ENCODE results near the gene TIMMDC1. TPM values are rescaled to one million over a fixed set of nuclear protein-coding genes. Genes with fewer than 3 reads are reported as not detected.
A peak's percentile ranks its signal among the peaks of the same experiment; 100 is the strongest.

TIMMDC1 gene
- total RNA-seq, 2 experiments from 2014 or later = 105 TPM

DNA sequence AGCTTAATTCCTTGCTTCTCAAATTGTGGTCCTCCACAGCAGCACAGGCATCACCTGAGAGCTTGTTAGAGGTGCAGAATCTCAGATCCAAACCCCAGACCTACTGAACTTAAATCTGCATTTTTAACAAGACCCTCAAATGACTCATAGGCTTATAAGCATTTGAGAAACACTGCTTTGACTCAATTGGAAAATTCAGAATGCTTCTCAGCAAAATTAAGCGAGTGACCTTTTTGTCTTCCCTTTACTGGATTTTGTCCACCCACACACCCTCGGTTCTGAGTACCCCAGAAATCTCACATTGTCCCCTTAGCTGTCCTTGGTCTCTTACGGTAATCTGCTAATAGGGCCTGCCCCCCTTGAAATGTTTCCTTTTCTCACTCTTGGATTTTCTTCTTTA is 43.2 kb downstream of the TIMMDC1 start:
- Mint-ChIP-seq H3K36me3 (ENCODE audit: low read depth) (peaks cover 11% of the 10 kb centered on the region), H3K27me3 (no peaks in the 10 kb centered on the region), H3K4me3 (no peak overlapping the region), H3K4me1 (ENCODE audit: low read depth) (peaks cover 20% of the 10 kb centered on the region), H3K27ac (peak overlapping the region; percentile 14), H3K9me3 (no peaks in the 10 kb centered on the region)
- intact Hi-C loops (cut with micrococcal nuclease) = no loop called here
- ATAC-seq (peak; percentile 65), DNase-seq (peak; percentile 40)
- POLR2A ChIA-PET = no interaction called here
- TF ChIP-seq, protein P1, sequence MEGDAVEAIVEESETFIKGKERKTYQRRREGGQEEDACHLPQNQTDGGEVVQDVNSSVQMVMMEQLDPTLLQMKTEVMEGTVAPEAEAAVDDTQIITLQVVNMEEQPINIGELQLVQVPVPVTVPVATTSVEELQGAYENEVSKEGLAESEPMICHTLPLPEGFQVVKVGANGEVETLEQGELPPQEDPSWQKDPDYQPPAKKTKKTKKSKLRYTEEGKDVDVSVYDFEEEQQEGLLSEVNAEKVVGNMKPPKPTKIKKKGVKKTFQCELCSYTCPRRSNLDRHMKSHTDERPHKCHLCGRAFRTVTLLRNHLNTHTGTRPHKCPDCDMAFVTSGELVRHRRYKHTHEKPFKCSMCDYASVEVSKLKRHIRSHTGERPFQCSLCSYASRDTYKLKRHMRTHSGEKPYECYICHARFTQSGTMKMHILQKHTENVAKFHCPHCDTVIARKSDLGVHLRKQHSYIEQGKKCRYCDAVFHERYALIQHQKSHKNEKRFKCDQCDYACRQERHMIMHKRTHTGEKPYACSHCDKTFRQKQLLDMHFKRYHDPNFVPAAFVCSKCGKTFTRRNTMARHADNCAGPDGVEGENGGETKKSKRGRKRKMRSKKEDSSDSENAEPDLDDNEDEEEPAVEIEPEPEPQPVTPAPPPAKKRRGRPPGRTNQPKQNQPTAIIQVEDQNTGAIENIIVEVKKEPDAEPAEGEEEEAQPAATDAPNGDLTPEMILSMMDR (IDR thresholded peaks at IDR 0.05) = no peak
- CTCF ChIA-PET = interaction anchor here (1.3 kb wide), 1 partner anchor 17 kb away, joined by 6 read pairs; the partner anchor contains the start of gene CD80

GRCh38 chr3:119542168-119542767 is 43.9 kb downstream of the TIMMDC1 start:
- peaks cover 11% of the 10 kb centered on the region for H3K36me3 Mint-ChIP-seq (ENCODE audit: low read depth)
- ChIA-PET CTCF (interaction anchor here (1.3 kb wide), 1 partner anchor 17 kb away, joined by 6 read pairs; the partner anchor contains the start of gene CD80), POLR2A (no interaction called here)
- no peaks in the 10 kb centered on the region for H3K27me3 Mint-ChIP-seq
- DNase-seq (no peak), ATAC-seq (no peak)
- intact Hi-C loops (cut with micrococcal nuclease) = no loop called here
- H3K9me3 Mint-ChIP-seq = no peaks in the 10 kb centered on the region
- H3K4me3 Mint-ChIP-seq = no peak overlapping the region
- H3K4me1 Mint-ChIP-seq (ENCODE audit: low read depth) = peaks cover 20% of the 10 kb centered on the region
- TF ChIP-seq, protein P1 (IDR thresholded peaks at IDR 0.05) = no peak
- H3K27ac Mint-ChIP-seq = peak overlapping the region; percentile 14

DNA sequence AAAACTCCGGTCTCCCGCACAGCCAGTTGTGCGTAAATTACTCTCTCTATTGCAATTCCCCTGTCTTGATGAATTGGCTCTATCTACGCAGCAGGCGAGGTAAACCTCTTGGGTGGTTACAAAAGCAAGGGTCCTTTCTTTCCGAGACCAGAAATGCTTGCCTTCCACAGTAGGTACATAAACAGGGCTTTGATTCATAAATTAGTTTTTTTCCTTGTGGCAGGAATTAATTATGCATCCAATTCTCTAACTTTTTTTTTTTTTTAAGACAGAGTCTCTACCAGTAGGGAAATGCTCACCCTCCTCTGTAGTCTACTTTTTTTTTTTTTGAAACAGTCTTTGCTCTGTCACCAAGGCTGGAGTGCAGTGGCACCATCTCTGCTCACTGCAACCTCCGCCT is 44.8 kb downstream of the TIMMDC1 start:
- CTCF ChIA-PET = interaction anchor here (1.3 kb wide), 1 partner anchor 16 kb away, joined by 6 read pairs; the partner anchor contains the start of gene CD80

DNA sequence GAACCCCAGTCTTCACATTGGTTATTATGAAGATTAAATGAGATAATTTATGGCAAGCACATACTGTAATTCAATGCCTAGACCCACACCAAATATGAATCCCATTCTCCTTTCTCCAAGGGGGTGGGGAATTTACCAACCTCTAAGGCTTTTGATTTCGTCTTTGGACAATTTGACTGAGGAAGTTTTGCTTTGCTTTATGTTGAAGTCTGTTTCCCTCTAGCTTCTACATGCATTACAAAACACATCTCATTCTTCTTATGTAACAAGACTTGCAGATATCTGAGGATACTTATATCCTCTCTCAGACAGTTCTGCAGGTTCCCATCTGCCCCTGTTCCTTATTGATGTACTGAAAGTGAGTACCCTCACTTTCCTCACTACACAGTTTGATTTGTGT is 48.9 kb downstream of the TIMMDC1 start:
- Mint-ChIP-seq H3K27me3 (no peaks in the 10 kb centered on the region), H3K4me3 (no peak overlapping the region), H3K9me3 (no peaks in the 10 kb centered on the region), H3K4me1 (ENCODE audit: low read depth) (peaks cover 6% of the 10 kb centered on the region), H3K27ac (no peak overlapping the region), H3K36me3 (ENCODE audit: low read depth) (peaks cover 11% of the 10 kb centered on the region)
- CTCF ChIA-PET = no interaction called here
- DNase-seq (no peak), ATAC-seq (no peak)
- POLR2A ChIA-PET = no interaction called here
- intact Hi-C loops (cut with micrococcal nuclease) = no loop called here
- TF ChIP-seq, protein P1 (IDR thresholded peaks at IDR 0.05) = no peak

More for the DNA sequence above, 44.8 kb downstream of the TIMMDC1 start:
- H3K27ac Mint-ChIP-seq = no peak overlapping the region
- TF ChIP-seq, protein P1 (IDR thresholded peaks at IDR 0.05) = no peak
- POLR2A ChIA-PET = no interaction called here
- no peak for DNase-seq
- peaks cover 11% of the 10 kb centered on the region for H3K36me3 Mint-ChIP-seq (ENCODE audit: low read depth)
- no peak for ATAC-seq
- H3K4me3 Mint-ChIP-seq = no peak overlapping the region
- H3K4me1 Mint-ChIP-seq (ENCODE audit: low read depth) = peaks cover 20% of the 10 kb centered on the region
- intact Hi-C loops (cut with micrococcal nuclease) = no loop called here
- no peaks in the 10 kb centered on the region for H3K9me3 Mint-ChIP-seq
- H3K27me3 Mint-ChIP-seq = no peaks in the 10 kb centered on the region

GRCh38 chr3:119548341-119548740 is 50.0 kb downstream of the TIMMDC1 start:
- CTCF ChIA-PET = no interaction called here

More at GRCh38 chr3:119548341-119548740, 50.0 kb downstream of the TIMMDC1 start:
- POLR2A ChIA-PET = no interaction called here
- intact Hi-C loops (cut with micrococcal nuclease) = no loop called here
- H3K9me3 Mint-ChIP-seq = no peaks in the 10 kb centered on the region
- TF ChIP-seq, protein P1 (IDR thresholded peaks at IDR 0.05) = no peak
- no peak overlapping the region for H3K27ac Mint-ChIP-seq
- no peak for ATAC-seq
- no peaks in the 10 kb centered on the region for H3K4me1 Mint-ChIP-seq (ENCODE audit: low read depth)
- H3K36me3 Mint-ChIP-seq (ENCODE audit: low read depth) = peaks cover 7% of the 10 kb centered on the region
- H3K27me3 Mint-ChIP-seq = no peaks in the 10 kb centered on the region
- no peak for DNase-seq
- no peak overlapping the region for H3K4me3 Mint-ChIP-seq

All from activated CD8-positive, alpha-beta T cell treated with anti-CD3 and anti-CD28 coated beads for 36 hours (primary cell).